ENCODE results near the gene RALGAPA2. TPM values are rescaled to one million over a fixed set of nuclear protein-coding genes. Genes with fewer than 3 reads are reported as not detected.

The RALGAPA2 gene
- total and polyA plus RNA-seq, 7 experiments from 2014 or later: 6.7 to 45.4 (median 34.9) TPM

DNA sequence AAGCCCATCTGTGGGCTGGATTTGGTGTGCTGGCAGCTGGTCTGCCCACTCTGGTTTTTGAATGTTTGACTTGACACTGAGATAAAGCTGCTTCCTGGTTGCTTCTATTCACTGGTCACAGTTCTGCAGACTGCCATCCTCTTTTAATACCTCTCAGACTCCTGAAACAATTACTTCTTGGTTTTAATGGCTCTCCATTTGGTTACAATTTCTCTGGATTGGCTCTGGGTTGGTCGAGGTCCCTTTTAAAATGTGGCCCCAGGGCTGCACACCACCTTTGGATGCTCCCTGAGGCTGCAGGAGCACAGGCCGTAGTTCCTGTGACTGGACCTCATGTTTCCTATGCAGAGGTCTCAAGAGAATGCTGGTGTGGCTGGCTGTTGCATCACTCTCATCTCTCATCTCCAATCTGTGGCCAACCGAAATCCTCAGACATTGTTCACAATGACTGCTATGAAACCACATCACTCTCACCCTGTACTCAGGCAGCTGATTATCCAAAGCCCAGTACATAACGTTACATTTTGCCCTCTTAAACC lies 246.0 kb downstream of the RALGAPA2 start:
- Mint-ChIP-seq H3K9me3 (no peaks in the 10 kb centered on the region), H3K4me3 (no peak overlapping the region), H3K36me3 (peaks cover 9 to 54% (median 27%) of the 10 kb centered on the region in 5 donors), H3K4me1 (peaks cover 0 to 18% (median 5%) of the 10 kb centered on the region in 7 donors), H3K27ac (peak overlapping the region in 1 of 9 donors; percentile 15), H3K27me3 (no peaks in the 10 kb centered on the region)
- H3K4me1 ChIP-seq (ENCODE audit: control insufficient read depth in 2 of 2, insufficient read depth in 2 of 2, low read length in 2 of 2): no peaks in the 10 kb centered on the region
- no peak overlapping the region for H3K4me3 ChIP-seq (ENCODE audit: low read length)
- H3K36me3 ChIP-seq (ENCODE audit: control insufficient read depth in 2 of 3, insufficient read depth in 3 of 3, low read length in 3 of 3): peaks cover 0 to 5% (median 0%) of the 10 kb centered on the region in 3 experiments
- DNase-seq (no peak), ATAC-seq (peak; percentile 50)
- ChIA-PET CTCF (no interaction called here), POLR2A (no interaction called here)
- no peaks in the 10 kb centered on the region for H3K27me3 ChIP-seq (ENCODE audit: control insufficient read depth in 2 of 2, insufficient read depth in 2 of 2, low read length in 2 of 2)
- no peak overlapping the region for H3K27ac ChIP-seq (ENCODE audit: low read depth, low read length)
- intact Hi-C loops (cut with micrococcal nuclease): no loop called here
- no peaks in the 10 kb centered on the region for H3K9me3 ChIP-seq (ENCODE audit: control insufficient read depth in 2 of 3, low read length in 3 of 3)

DNA sequence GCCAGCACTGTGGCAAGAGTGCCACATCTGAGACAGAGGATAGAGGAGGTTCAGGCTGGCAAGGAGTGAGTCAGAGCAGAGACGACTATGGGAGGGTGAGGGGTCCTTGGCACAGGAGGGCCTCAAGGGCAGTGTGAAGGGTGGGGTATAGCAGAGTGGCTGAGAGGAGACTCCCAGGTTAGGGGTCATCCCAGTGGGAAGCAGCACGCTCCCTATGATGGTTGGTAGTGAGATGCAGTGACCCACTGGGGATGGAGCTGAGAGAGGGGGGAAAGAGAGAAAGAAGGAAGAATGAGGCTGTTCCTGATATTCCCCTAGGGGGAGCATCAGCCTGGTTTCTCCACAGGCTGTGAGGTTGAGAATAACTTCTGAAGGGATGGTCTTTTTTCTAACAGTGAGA lies 247.2 kb downstream of the RALGAPA2 start:
- no peaks in the 10 kb centered on the region for H3K27me3 ChIP-seq (ENCODE audit: control insufficient read depth in 2 of 2, insufficient read depth in 2 of 2, low read length in 2 of 2)
- peaks cover 0 to 4% (median 0%) of the 10 kb centered on the region in 3 experiments for H3K36me3 ChIP-seq (ENCODE audit: control insufficient read depth in 2 of 3, insufficient read depth in 3 of 3, low read length in 3 of 3)
- ChIA-PET CTCF (interaction anchor here (0.6 kb wide), 1 partner anchor 8 kb away, joined by 3 read pairs; no protein-coding TSS in a partner anchor), POLR2A (no interaction called here)
- H3K4me3 ChIP-seq (ENCODE audit: low read length): no peak overlapping the region
- no peaks in the 10 kb centered on the region for H3K9me3 Mint-ChIP-seq
- peaks cover 8 to 57% (median 25%) of the 10 kb centered on the region in 5 donors for H3K36me3 Mint-ChIP-seq
- H3K9me3 ChIP-seq (ENCODE audit: control insufficient read depth in 2 of 3, low read length in 3 of 3): no peaks in the 10 kb centered on the region
- no peak overlapping the region for H3K27ac Mint-ChIP-seq
- no peak overlapping the region for H3K27ac ChIP-seq (ENCODE audit: low read depth, low read length)
- DNase-seq: no peak
- intact Hi-C loops (cut with micrococcal nuclease): no loop called here
- peaks cover 0 to 18% (median 5%) of the 10 kb centered on the region in 7 donors for H3K4me1 Mint-ChIP-seq
- no peaks in the 10 kb centered on the region for H3K27me3 Mint-ChIP-seq
- H3K4me3 Mint-ChIP-seq: no peak overlapping the region
- no peak for ATAC-seq
- no peaks in the 10 kb centered on the region for H3K4me1 ChIP-seq (ENCODE audit: control insufficient read depth in 2 of 2, insufficient read depth in 2 of 2, low read length in 2 of 2)

- intact Hi-C loops (cut with micrococcal nuclease): no loop called here
These were observed 248.5 kb downstream of the RALGAPA2 start for GRCh38 chr20:20463933-20464374.

DNA sequence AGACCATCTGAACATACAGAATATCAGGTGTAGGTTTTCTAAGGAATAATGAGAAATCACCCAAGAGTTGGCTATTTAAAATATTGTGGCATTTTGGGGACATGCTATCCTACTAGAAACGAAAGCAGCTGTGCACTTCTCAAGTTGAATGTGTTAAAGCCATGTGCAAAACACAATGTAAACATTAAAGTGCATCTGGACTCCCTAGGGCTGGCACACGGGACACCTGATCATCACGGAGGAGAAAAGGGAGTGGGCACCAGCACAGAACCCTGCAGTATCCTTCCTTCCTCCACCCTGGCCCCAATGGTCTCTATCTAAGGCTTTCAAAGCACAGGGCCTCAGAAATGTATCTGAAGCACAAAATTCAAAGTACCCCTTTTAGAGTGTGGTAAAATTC lies 250.3 kb downstream of the RALGAPA2 start:
- DNase-seq (no peak), ATAC-seq (no peak)
- intact Hi-C loops (cut with micrococcal nuclease): no loop called here
- ChIA-PET CTCF (no interaction called here), POLR2A (no interaction called here)
- Histone ChIP-seq H3K4me3 (ENCODE audit: low read length) (no peak overlapping the region), H3K27me3 (ENCODE audit: control insufficient read depth in 2 of 2, insufficient read depth in 2 of 2, low read length in 2 of 2) (no peaks in the 10 kb centered on the region), H3K36me3 (ENCODE audit: control insufficient read depth in 2 of 3, insufficient read depth in 3 of 3, low read length in 3 of 3) (peaks cover 0 to 12% (median 0%) of the 10 kb centered on the region in 3 experiments), H3K4me1 (ENCODE audit: control insufficient read depth in 2 of 2, insufficient read depth in 2 of 2, low read length in 2 of 2) (no peaks in the 10 kb centered on the region), H3K27ac (ENCODE audit: low read depth, low read length) (no peak overlapping the region), H3K9me3 (ENCODE audit: control insufficient read depth in 2 of 3, low read length in 3 of 3) (no peaks in the 10 kb centered on the region)
- Mint-ChIP-seq H3K9me3 (no peaks in the 10 kb centered on the region), H3K36me3 (peaks cover 5 to 46% (median 15%) of the 10 kb centered on the region in 5 donors), H3K4me3 (no peak overlapping the region), H3K4me1 (peaks cover 0 to 13% (median 0%) of the 10 kb centered on the region in 7 donors), H3K27me3 (no peaks in the 10 kb centered on the region), H3K27ac (no peak overlapping the region)

More at GRCh38 chr20:20463933-20464374, 248.5 kb downstream of the RALGAPA2 start:
- Histone ChIP-seq H3K4me3 (ENCODE audit: low read length) (no peak overlapping the region), H3K27me3 (ENCODE audit: control insufficient read depth in 2 of 2, insufficient read depth in 2 of 2, low read length in 2 of 2) (no peaks in the 10 kb centered on the region), H3K4me1 (ENCODE audit: control insufficient read depth in 2 of 2, insufficient read depth in 2 of 2, low read length in 2 of 2) (no peaks in the 10 kb centered on the region), H3K27ac (ENCODE audit: low read depth, low read length) (no peak overlapping the region), H3K36me3 (ENCODE audit: control insufficient read depth in 2 of 3, insufficient read depth in 3 of 3, low read length in 3 of 3) (peaks cover 0 to 4% (median 0%) of the 10 kb centered on the region in 3 experiments), H3K9me3 (ENCODE audit: control insufficient read depth in 2 of 3, low read length in 3 of 3) (no peaks in the 10 kb centered on the region)
- Mint-ChIP-seq H3K4me3 (no peak overlapping the region), H3K27me3 (no peaks in the 10 kb centered on the region), H3K36me3 (peaks cover 5 to 55% (median 21%) of the 10 kb centered on the region in 5 donors), H3K27ac (no peak overlapping the region), H3K9me3 (no peaks in the 10 kb centered on the region), H3K4me1 (peaks cover 0 to 13% (median 5%) of the 10 kb centered on the region in 7 donors)
- ChIA-PET CTCF (no interaction called here), POLR2A (no interaction called here)
- DNase-seq: no peak
- ATAC-seq: no peak

DNA sequence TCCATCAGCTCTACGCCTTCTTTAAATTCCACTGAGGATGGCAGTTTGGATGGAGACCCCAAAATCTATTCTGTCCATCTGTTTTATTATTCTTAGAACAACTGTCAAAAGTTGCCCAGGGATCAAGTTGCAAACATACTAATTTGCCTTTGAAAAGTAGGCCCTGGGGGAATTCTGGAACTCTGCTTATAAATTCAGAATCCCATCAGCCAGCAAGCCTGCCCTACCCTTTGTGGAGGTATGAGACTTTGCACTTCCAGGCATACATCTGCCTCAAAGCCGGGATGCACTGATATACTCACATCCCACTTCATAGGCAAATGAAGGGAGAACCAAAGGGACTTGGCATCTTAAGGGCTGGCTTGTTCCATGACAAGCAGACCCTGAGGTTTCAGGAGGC lies 250.9 kb downstream of the RALGAPA2 start:
- Histone ChIP-seq H3K4me3 (ENCODE audit: low read length) (no peak overlapping the region), H3K27ac (ENCODE audit: low read depth, low read length) (no peak overlapping the region), H3K9me3 (ENCODE audit: control insufficient read depth in 2 of 3, low read length in 3 of 3) (no peaks in the 10 kb centered on the region), H3K4me1 (ENCODE audit: control insufficient read depth in 2 of 2, insufficient read depth in 2 of 2, low read length in 2 of 2) (no peaks in the 10 kb centered on the region), H3K36me3 (ENCODE audit: control insufficient read depth in 2 of 3, insufficient read depth in 3 of 3, low read length in 3 of 3) (peaks cover 0 to 9% (median 0%) of the 10 kb centered on the region in 3 experiments), H3K27me3 (ENCODE audit: control insufficient read depth in 2 of 2, insufficient read depth in 2 of 2, low read length in 2 of 2) (no peaks in the 10 kb centered on the region)
- ChIA-PET POLR2A (no interaction called here), CTCF (no interaction called here)
- intact Hi-C loops (cut with micrococcal nuclease): no loop called here
- H3K27ac Mint-ChIP-seq: no peak overlapping the region
- peaks cover 0 to 8% (median 2%) of the 10 kb centered on the region in 7 donors for H3K4me1 Mint-ChIP-seq
- H3K36me3 Mint-ChIP-seq: peaks cover 6 to 48% (median 15%) of the 10 kb centered on the region in 5 donors
- ATAC-seq (no peak), DNase-seq (no peak)
- no peaks in the 10 kb centered on the region for H3K9me3 Mint-ChIP-seq
- no peak overlapping the region for H3K4me3 Mint-ChIP-seq
- no peaks in the 10 kb centered on the region for H3K27me3 Mint-ChIP-seq

GRCh38 chr20:20459726-20460125 lies 252.7 kb downstream of the RALGAPA2 start:
- Mint-ChIP-seq H3K4me3 (no peak overlapping the region), H3K9me3 (no peaks in the 10 kb centered on the region), H3K27ac (no peak overlapping the region), H3K36me3 (peaks cover 5 to 50% (median 18%) of the 10 kb centered on the region in 5 donors), H3K4me1 (peaks cover 0 to 6% (median 0%) of the 10 kb centered on the region in 7 donors), H3K27me3 (no peaks in the 10 kb centered on the region)
- ChIA-PET POLR2A (no interaction called here), CTCF (no interaction called here)
- Histone ChIP-seq H3K27me3 (ENCODE audit: control insufficient read depth in 2 of 2, insufficient read depth in 2 of 2, low read length in 2 of 2) (no peaks in the 10 kb centered on the region), H3K36me3 (ENCODE audit: control insufficient read depth in 2 of 3, insufficient read depth in 3 of 3, low read length in 3 of 3) (peaks cover 0 to 7% (median 0%) of the 10 kb centered on the region in 3 experiments), H3K9me3 (ENCODE audit: control insufficient read depth in 2 of 3, low read length in 3 of 3) (no peaks in the 10 kb centered on the region), H3K4me1 (ENCODE audit: control insufficient read depth in 2 of 2, insufficient read depth in 2 of 2, low read length in 2 of 2) (no peaks in the 10 kb centered on the region), H3K4me3 (ENCODE audit: low read length) (no peak overlapping the region), H3K27ac (ENCODE audit: low read depth, low read length) (no peak overlapping the region)
- intact Hi-C loops (cut with micrococcal nuclease): no loop called here
- ATAC-seq: no peak
- no peak for DNase-seq

Measured in naive thymus-derived CD4-positive, alpha-beta T cell (primary cell).